Ascending aorta (tissue), 2 donors: Measurements from ENCODE around the gene SACM1L. TPM values are rescaled to one million over a fixed set of nuclear protein-coding genes. Genes with fewer than 3 reads are reported as not detected.

Experiments used
- DNase-seq, 2 donors: peaks; one replicate each; pipeline ENCODE4 v3.0.0-alpha.2; 2019; ENCODE audit warnings: low spot score in 2 of 2
- H3K27ac ChIP-seq, 2 donors: fragments of 200-600 bp; sonication (generic); one replicate each; pipeline ENCODE4 v1.5.1; 2016 to 2017; ENCODE audit warnings: mild to moderate bottlenecking in 1 of 2
- H3K27me3 ChIP-seq: fragments of 200-600 bp; sonication (generic); one replicate; pipeline ENCODE4 v1.5.1; 2017
- H3K36me3 ChIP-seq, 2 donors: fragments of 200-600 bp; sonication (generic); one replicate each; pipeline ENCODE4 v1.5.1; 2016
- H3K4me1 ChIP-seq, 2 donors: fragments of 200-600 bp; sonication (generic); one replicate each; pipeline ENCODE4 v1.5.1; 2016 to 2017; ENCODE audit warnings: mild to moderate bottlenecking in 1 of 2
- H3K4me3 ChIP-seq, 2 donors: fragments of 200-600 bp; sonication (generic); one replicate each; pipeline ENCODE4 v1.5.1; 2016 to 2017; ENCODE audit warnings: mild to moderate bottlenecking in 1 of 2
- H3K9me3 ChIP-seq, 2 donors: fragments of 200-600 bp; sonication (generic); one replicate each; pipeline ENCODE4 v1.5.1; 2016
- CTCF ChIP-seq, 3 experiments: fragments of 200-600 bp in 2 of 3; fragments of 450-650 bp in 1 of 3; sonication (generic) in 2 of 3; IDR thresholded peaks; one replicate each; pipeline ENCODE4 v1.5.1; 2016 to 2019; ENCODE audit warnings: antibody characterized with exemption in 3 of 3, mild to moderate bottlenecking in 1 of 3, moderate library complexity in 1 of 3
- intact Hi-C: fragments of 100-400 bp; cut with DNase I; formaldehyde crosslinking; loops from one replicate; pipeline ENCODE4 v1.15.1; 2023
- total RNA-seq: library from RNA; depleted of rRNA; stranded (reverse); fragments of >200 nt; gene quantifications from one replicate; pipeline ENCODE4 v1.1.0, GENCODE V29; 2016

Gene SACM1L
- total RNA-seq, 1 donor from 2014 or later, result 7.2 TPM

DNA sequence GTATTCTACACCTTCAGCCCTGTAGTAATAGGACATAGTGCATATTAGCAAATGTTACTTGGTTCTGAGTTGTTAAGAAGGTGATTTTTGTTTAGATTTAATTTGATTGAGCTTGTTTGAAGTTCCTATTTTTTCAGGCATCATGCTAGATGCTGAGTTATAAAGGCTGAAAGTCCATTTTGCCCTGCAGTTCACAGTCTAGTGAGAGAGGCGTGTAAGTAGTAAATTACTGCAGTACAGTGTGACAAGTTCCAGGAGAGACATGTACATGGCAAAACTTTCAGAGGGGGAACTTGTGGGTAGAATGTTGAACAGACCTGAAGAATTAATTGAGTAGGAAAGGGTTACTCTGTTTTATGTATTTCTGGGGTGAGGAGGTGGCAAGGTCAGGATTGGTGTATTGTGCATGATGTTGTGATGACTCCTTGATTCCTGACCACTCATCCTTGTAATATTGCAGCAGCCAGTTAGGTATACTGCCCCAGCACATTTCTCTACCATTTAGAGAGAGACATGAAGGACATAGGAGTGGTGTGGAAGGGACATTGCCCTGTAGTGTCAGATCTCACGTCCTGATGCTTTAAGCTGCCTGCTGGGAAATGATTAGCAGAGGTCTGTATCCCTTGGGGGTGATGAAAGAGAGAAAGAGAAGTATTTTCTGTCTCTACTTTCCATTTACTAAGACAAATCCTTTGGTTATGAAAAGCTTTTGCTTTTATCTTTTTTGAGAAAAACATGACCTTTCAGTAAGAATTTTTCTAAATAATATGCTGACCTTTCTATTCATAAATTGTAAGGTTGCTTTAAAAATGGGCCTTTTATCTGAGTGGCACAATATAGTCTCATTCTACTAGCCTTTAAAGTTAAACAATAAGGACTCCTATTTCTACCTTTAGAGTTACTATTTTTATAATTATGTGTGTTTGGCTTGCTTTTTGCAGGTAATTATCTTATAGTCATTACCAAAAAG lies 16.9 kb downstream of the SACM1L start:
- H3K36me3 ChIP-seq, result peaks cover 28 to 64% of the 10 kb centered on the region in 2 donors
- intact Hi-C loops, result no loop called here
- H3K27me3 ChIP-seq, result no peaks in the 10 kb centered on the region
- no peak for TF ChIP-seq CTCF (IDR thresholded peaks at IDR 0.05)
- no peak overlapping the region for H3K27ac ChIP-seq
- H3K9me3 ChIP-seq, result no peaks in the 10 kb centered on the region
- no peak overlapping the region for H3K4me3 ChIP-seq
- no peak for DNase-seq
- no peaks in the 10 kb centered on the region for H3K4me1 ChIP-seq

GRCh38 chr3:45711931-45712330 lies 22.7 kb downstream of the SACM1L start:
- intact Hi-C loops, result no loop called here

GRCh38 chr3:45712434-45713110 lies 23.4 kb downstream of the SACM1L start:
- Histone ChIP-seq H3K4me1 (no peaks in the 10 kb centered on the region), H3K27ac (no peak overlapping the region), H3K9me3 (no peaks in the 10 kb centered on the region), H3K36me3 (peaks cover 25 to 89% of the 10 kb centered on the region in 2 donors), H3K27me3 (no peaks in the 10 kb centered on the region), H3K4me3 (no peak overlapping the region)
- no peak for DNase-seq
- intact Hi-C loops, result no loop called here
- no peak for TF ChIP-seq CTCF (IDR thresholded peaks at IDR 0.05)

More at GRCh38 chr3:45711931-45712330, 22.7 kb downstream of the SACM1L start:
- no peak for DNase-seq
- Histone ChIP-seq H3K4me1 (no peaks in the 10 kb centered on the region), H3K36me3 (peaks cover 32 to 91% of the 10 kb centered on the region in 2 donors), H3K4me3 (no peak overlapping the region), H3K9me3 (no peaks in the 10 kb centered on the region), H3K27ac (no peak overlapping the region), H3K27me3 (no peaks in the 10 kb centered on the region)
- no peak for TF ChIP-seq CTCF (IDR thresholded peaks at IDR 0.05)

DNA sequence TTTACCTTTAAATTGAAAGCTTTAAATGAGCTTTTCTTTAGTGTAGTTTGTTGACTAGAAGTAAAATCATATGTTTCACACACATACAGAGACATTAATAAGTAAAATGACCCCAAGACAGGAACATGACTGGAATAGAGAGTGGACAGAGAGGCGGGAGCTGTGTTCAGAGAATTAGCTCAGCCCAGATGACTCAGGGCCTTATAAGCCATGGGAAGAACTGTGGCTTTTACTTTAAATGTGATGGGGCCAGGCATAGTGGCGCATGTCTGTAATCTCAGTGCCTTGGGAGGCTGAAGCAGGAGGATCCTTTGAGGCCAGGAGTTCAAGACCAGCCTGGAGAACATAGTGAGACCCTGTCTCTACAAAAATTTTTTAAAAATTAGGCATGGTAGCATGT lies 26.7 kb downstream of the SACM1L start:
- TF ChIP-seq CTCF (IDR thresholded peaks at IDR 0.05), result no peak
- Histone ChIP-seq H3K4me3 (no peak overlapping the region), H3K9me3 (no peaks in the 10 kb centered on the region), H3K27ac (no peak overlapping the region), H3K36me3 (peaks cover 16 to 65% of the 10 kb centered on the region in 2 donors), H3K4me1 (no peaks in the 10 kb centered on the region), H3K27me3 (no peaks in the 10 kb centered on the region)
- intact Hi-C loops, result no loop called here
- no peak for DNase-seq

DNA sequence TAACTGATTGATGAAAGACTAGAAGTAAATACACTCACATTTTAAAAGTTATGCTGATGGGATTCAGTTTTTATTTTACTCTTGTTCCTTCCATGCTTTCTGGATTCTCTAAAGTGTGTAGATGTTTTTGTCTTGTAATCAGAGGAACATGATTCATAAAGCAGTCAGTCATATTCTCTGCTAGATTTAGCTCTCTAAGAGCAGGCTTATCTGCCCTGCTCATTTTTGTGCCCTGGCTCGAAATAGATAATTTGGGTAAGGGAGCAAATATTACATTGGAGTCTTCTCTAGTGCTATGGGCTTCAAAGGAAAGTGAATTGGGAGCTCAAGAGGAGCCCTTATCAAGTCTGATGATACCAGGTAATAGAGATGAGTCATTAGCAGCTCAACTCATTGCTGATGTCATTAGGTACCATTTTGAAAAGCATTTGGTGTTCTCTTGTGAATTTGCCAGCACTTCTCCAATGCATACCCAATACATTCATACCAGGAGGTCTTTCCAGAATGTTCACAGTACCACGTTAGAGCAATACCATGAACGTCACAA lies 27.7 kb downstream of the SACM1L start:
- H3K36me3 ChIP-seq, result peaks cover 12 to 61% of the 10 kb centered on the region in 2 donors
- no peaks in the 10 kb centered on the region for H3K9me3 ChIP-seq
- H3K4me1 ChIP-seq, result no peaks in the 10 kb centered on the region
- no peaks in the 10 kb centered on the region for H3K27me3 ChIP-seq
- TF ChIP-seq CTCF (IDR thresholded peaks at IDR 0.05), result no peak
- DNase-seq, result no peak
- intact Hi-C loops, result no loop called here
- no peak overlapping the region for H3K4me3 ChIP-seq
- no peak overlapping the region for H3K27ac ChIP-seq
